Erythroblast (primary cell): ENCODE data around the gene C1orf52.
A peak's percentile ranks its signal among the peaks of the same experiment; 100 is the strongest.

Source experiments
- DNase-seq, 2 experiments: peaks; one replicate each; lab custom pipeline; 2025; lab: John Stamatoyannopoulos, UW
- GATA1 ChIP-seq: IDR thresholded peaks from 2 replicates; pipeline ENCODE4 v1.6.1; 2011; ENCODE audit warnings: low read depth, mild to moderate bottlenecking, control low read depth, low read length, moderate library complexity
- POLR2A ChIP-seq: IDR thresholded peaks from 2 replicates; pipeline ENCODE4 v1.6.1; 2011; ENCODE audit warnings: mild to moderate bottlenecking, low read length

C1orf52 gene

DNA sequence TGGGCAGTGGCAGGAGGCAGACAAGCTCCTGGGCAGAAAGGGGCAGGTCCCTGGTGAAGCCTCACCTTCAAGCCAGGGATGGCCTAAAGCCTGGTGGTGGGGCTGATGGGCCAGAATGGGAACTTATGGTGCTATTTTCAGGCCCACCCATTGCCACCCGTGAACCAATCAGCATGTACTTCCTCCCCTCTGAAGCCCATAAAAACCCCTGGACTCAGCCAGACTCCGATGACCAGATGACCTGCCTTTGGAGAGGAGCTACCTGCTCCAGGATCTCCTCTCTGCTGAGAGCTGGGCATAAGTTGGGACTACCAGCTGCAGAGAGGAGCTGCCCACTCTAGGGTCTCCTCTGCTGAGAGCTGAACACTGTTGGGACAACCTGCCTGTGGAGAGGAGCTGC lies 24.7 kb upstream of the C1orf52 start:
- TF ChIP-seq GATA1 = no peak
- TF ChIP-seq POLR2A = no peak
- DNase-seq = no peak

DNA sequence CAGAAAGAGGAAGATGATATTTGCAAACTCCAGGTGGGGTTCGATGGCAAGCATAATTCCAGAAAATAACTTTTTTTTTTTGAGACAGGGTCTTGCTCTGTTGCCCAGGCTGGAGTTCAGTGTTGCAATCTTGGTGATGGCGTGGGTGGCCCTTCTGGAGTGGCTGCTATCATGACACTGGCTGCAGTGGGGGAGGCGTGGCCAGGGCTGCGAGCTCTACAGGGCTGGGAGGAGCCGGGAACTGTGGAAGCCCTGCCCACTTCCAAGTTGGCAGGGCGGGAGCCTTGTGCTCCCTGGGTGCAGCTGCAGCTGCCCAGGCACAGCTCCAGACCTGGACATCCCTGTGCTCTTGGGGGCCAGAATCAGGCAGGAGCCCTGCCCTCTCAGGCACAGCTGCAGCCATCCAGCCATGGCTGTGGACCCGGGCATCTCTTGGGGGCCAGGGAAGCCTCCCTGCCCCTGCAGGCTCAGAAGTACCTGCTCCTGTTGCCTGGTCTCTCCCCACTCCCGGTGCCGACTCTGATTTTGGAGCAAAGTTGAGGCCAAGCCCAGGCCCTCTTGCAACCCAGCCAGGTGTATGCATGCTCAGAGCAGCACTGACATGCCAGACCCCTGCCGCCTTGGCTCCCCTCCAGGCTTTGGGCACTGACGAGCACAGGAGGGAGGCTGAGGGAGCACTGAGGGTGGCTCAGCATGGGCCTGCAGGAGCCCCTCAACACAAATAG lies 24.2 kb upstream of the C1orf52 start:
- peak; percentile 31 to 56 for DNase-seq
- TF ChIP-seq GATA1 (no peak), POLR2A (no peak)

DNA sequence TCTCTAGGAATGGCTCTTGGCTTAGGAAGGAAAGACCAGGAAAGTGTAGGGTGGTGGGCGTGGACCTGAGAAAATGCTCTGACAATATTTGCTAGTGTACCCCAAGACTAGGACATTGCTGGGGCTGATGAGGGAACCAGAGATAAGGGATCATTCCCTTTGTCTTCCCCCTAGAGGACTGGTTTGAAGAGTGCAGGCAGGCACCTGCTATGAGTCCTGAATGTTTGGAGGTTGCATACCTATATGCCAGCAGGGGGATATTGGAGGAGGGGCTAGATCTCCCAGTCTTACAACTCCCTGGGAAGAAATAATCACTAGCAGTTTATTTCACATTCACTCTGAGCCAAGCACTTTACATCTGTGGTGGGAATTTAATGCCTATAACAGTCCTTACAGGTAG lies 23.0 kb upstream of the C1orf52 start:
- DNase-seq = peak in 1 of 2 experiments; percentile 11
- no peak for TF ChIP-seq POLR2A

DNA sequence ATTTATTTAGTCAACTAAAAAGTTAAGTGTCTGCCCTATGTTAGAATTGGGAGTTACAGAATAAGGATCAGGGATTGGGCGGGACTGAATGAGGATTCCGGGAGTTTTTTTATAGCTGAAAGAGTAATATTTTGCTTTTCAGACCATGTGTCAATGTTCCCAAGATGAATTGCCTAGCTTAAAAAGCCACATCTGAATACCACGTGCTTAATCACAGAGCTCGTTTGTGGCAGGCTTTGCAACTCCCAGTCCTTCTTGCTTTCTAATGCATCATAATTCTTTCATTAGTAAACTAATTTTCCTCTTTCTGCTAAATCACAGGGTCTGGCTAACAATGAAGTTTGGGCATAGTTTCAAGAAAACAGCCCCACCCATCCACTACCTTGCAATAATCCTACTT lies 21.2 kb upstream of the C1orf52 start:
- TF ChIP-seq GATA1 (no peak), POLR2A (no peak)
- DNase-seq = no peak

DNA sequence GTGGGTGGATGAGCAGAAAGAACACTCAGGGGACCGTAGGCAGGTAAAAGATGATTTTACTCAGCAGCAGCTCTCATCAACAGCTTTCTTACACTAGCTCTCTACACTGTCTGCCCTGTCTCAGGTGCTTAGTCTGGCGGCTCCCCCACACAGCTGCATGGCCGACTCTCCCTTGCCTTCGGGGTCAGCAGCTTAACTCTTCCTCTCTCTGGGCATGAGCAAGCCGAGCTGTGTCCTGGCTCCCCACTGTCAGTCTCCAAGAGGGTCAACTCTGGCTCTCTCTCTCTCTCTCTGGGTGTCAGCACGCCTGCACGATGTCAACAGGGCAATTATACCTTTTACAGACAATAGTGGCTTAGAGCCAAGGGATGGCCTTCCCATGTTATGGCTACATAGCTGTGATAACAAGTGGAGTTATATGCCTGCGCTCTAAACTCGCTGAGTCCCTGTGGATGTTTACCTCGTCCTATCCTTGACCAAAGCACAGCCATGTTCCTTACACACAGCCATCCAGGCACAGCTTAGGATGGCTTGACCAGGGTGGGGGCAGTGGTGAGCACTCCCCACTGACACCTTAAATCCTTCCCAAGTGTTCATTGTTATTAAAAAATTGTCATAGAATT lies 20.1 kb upstream of the C1orf52 start:
- TF ChIP-seq GATA1 (no peak), POLR2A (no peak)

DNA sequence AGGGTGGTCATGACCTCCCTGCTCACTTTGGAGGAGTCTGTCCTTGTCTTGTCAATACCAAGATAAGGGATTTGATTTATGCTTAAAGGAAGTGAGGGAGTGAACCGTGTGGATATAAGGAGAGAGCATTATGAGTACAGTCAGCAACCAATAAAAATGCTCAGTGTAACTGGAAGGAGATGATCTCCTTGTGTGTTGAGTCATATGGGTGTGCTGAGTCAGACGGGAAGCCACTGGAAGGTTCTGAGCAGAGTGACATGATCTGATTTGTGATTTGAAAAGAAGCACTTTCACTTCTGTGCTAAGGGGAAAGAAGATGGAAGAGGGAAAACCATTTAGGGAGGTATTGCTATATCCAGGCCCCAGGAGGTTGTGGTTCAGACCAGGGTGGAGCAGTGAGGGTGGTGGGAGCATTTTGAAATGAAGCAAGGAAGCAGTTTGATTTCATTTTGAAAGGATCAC lies 19.4 kb upstream of the C1orf52 start:
- no peak for TF ChIP-seq GATA1
- DNase-seq = peak; percentile 66 to 85

More for the DNA sequence above, 20.1 kb upstream of the C1orf52 start:
- DNase-seq = no peak

DNA sequence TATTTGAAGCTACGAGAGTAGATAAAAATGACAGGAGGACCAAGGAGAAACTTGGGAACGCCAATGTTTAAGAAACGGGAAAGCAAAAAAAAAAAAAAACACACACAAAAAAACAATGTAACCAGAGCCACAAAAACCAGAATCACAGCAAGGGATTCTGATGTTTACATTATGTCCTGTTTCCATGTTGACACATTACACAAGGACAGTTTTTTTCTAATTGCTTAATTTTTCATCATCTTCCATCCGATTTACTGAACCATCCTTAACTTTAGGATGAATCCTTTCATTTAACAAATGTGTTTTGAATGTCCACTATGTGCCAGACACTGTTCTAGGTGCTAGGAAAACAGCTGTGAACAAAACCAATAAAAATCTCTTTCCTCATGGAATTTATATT lies 18.3 kb upstream of the C1orf52 start:
- DNase-seq = no peak
- TF ChIP-seq POLR2A = no peak
- no peak for TF ChIP-seq GATA1

DNA sequence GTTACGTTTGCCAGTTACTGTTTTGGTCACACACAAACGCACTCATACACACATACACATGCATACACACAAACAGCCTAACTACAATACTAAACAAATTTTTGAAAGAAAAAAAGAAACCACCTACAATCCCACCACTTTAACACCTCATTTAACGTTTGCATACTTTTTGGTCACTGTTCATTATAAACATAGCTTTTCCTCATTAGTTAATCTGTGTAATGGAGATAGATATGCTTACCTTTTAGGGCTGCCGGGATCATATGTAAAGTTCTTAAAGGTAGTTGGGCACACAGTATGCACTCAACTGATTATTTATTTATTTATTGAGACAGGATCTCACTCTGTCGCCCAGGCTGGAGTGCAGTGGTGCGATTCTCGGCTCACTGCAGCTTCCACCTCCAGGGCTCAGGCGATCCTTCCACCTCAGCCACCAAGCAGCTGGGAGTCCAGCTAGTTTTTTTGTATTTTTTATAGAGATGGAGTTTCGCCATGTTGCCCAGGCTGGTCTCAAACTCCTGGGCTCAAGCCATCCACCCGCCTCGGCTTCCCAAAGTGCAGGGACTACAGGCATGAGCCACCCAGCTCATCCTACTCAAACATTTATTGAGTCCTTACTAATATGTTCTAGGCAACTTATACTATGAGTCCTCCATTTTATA lies 17.6 kb upstream of the C1orf52 start:
- TF ChIP-seq GATA1 = no peak
- peak; percentile 35 for TF ChIP-seq POLR2A
- no peak for DNase-seq

DNA sequence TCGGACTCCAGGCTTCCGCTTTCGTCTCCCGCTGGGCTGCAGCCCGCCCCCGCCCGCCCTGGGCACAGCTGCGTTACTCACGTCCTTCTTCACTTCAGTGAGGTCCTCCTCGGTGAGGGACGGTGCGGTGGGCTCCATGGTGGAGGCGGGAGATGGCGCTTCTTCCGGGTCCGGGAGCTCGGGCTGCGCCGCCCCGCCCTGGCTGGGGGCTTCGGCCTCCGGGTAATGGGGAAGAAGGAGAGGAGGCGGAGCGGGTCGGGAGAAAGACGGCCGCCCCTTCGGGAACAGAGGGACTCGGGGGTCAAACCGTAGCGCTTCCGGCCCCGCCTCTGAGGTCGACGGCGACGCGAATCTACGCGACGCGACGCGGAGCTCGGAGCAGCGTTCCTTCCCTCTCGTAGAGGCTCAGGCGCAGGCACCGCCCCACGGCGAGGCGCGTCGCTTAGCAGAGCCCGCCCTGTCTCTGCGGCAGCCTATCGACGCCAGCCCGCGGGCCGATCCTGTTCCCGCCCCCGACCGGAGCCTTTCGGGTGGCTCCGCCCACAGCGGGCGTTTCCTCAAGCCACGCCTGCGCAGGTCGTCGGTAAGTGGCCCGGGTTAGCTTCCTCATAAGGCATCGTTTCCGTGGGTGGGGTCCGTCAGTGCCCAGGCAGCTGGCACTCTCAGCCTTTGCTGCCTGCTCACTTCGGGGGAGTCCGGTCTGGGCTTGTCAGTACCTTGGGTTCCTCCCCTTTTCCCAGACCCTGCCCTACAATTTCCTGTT lies 16.9 kb upstream of the C1orf52 start, which contains the start of gene BCL10:
BCL10 (minus strand) TSS at position 418 of the 763 bp plus-strand sequence; CDS start at position 138, 280 bp downstream.
- DNase-seq = peak; percentile 98 to 99

DNA sequence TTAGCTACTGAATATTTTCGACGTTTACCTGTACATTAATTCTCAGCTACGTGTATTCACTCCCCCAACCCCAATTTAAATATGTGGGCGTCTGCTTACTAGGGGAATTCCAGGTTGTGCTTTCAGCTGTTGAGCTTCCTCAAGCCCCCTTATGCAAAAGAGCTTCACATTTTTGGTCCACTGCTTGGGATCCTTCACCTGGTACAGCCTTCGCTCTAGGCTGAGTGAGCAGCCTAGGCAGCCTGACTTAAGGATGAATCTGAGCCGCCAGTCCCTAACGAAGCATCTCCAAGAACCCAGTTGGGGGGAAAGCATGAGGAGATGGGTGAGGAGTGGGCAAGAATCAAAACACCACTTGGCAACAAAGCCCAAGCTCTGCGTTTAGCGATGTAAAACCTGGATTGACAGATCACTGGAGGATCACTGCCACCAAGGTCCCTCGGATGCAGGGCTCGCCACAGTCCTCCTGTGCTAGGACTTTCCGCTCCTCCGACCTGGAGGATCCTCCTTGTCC lies 16.3 kb upstream of the C1orf52 start:
- no peak for DNase-seq
- TF ChIP-seq GATA1 (no peak), POLR2A (no peak)

More for the DNA sequence above, 16.9 kb upstream of the C1orf52 start, which contains the start of gene BCL10:
- TF ChIP-seq GATA1 (no peak), POLR2A (peak; percentile 90)

DNA sequence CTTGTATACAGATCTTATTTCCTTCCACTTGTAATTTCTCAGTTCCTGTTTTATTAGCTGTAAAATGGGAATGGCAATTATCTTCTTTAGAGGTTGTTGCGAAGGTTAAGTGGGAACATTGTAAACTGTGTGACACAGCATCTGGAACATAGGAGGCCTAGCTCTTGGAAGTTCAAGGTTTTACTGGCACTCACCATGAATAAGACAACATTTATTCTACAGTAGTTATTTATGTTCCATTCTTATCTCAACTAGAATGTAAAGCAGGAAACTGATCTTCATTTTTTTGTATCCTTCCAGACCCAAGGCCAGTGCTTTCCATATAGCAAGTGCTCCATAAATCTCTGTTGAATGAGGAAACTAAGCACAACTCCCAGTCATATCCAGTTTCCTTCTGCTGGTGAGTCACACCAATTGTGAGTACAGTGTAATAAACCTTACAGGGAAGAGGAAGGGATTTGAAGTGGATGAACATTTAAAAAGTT lies 15.5 kb upstream of the C1orf52 start:
- DNase-seq = peak in 1 of 2 experiments; percentile 14
- no peak for TF ChIP-seq GATA1
- TF ChIP-seq POLR2A = no peak

DNA sequence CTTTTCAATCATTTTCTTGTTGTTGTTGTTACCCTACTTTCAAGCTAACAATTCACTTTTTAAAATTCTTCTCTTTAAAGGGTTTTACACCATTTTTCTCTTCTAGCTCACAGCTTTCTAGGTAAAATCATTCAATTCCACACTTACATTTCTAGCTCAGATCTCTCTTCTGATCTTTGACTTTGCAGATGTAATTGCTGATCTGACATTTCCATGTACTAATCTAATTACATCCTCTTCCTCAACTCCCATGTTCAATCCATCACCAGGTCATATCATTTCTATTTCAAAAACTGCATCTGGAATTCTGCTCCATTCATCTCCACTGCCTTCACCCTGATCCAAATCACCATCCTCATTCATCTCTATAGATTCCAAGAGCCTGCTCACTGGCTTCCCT lies 13.9 kb upstream of the C1orf52 start:
- TF ChIP-seq GATA1 = no peak
- TF ChIP-seq POLR2A = no peak
- DNase-seq = no peak
